Activated naive CD4-positive, alpha-beta T cell treated with anti-CD3 and anti-CD28 coated beads for 36 hours (primary cell): ENCODE data around the gene ACVR2A. TPM values are rescaled to one million over a fixed set of nuclear protein-coding genes. Genes with fewer than 3 reads are reported as not detected.

ENCODE experiments used
- CTCF ChIA-PET: fragments of 350-600 bp; sonication (Branson Sonifier 250); formaldehyde crosslinking; loops from one replicate; lab custom pipeline; 2021; ENCODE audit warnings: antibody characterized with exemption; lab: Charles Lee
- DNase-seq: peaks from one replicate; pipeline ENCODE4 v3.0.0-alpha.2; 2020
- H3K27ac Mint-ChIP-seq: one replicate; pipeline ENCODE4 v1.8.0; 2021; ENCODE audit warnings: mild to moderate bottlenecking, mixed read lengths
- H3K27me3 Mint-ChIP-seq: one replicate; pipeline ENCODE4 v1.8.0; 2021; ENCODE audit warnings: low read depth, mixed read lengths
- H3K36me3 Mint-ChIP-seq: one replicate; pipeline ENCODE4 v1.8.0; 2021; ENCODE audit warnings: low read depth, mixed read lengths
- H3K4me1 Mint-ChIP-seq: one replicate; pipeline ENCODE4 v1.8.0; 2021; ENCODE audit warnings: low read depth, mixed read lengths
- H3K4me3 Mint-ChIP-seq: one replicate; pipeline ENCODE4 v1.8.0; 2021; ENCODE audit warnings: mild to moderate bottlenecking, moderate library complexity, mixed read lengths
- H3K9me3 Mint-ChIP-seq: one replicate; pipeline ENCODE4 v1.8.0; 2021; ENCODE audit warnings: mixed read lengths
- intact Hi-C: fragments of 100-400 bp; cut with micrococcal nuclease; formaldehyde crosslinking; loops from one replicate; pipeline ENCODE4 v1.15.1; 2023
- total RNA-seq, 2 experiments: library from RNA; stranded (reverse); gene quantifications; one replicate each; pipeline ENCODE4 v1.2.3, GENCODE V29; 2021

The ACVR2A gene
- total RNA-seq, 2 experiments from 2014 or later = 5.7 to 6.0 TPM

DNA sequence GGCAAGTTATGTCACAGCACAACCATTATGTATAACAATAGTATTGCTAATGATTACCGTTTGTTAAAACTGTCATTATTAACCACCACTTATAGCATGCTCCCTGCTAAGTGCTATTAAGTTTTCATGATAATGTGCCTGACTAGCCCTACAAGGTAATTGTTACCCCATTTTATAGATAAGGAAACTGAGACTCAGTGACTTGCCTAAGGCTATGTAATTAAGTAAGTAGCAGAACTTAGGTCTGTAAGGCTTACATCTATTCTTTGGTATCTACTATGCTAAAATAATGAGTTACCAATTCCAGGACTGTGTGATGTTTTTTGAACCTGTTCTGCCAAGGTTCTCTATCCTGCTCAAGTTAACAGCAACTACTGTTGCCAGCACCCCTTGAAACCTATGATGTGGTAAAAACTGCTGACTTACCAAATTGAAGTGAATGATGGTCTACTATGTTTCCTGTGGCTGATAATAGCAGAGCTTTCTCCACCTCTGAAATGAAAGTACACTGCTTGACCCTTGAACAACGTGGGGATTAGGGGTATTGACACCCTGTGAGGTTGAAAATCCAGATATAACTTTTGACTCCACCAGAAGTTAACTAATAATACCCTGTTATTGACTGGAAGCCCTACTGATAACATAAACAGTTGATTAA is 18.2 kb downstream of the ACVR2A start:
- Mint-ChIP-seq H3K27me3 (no peaks in the 10 kb centered on the region), H3K4me3 (no peak overlapping the region), H3K27ac (no peak overlapping the region), H3K9me3 (no peaks in the 10 kb centered on the region), H3K36me3 (no peaks in the 10 kb centered on the region), H3K4me1 (peaks cover 25% of the 10 kb centered on the region)
- no peak for DNase-seq
- CTCF ChIA-PET = no interaction called here
- intact Hi-C loops = no loop called here

DNA sequence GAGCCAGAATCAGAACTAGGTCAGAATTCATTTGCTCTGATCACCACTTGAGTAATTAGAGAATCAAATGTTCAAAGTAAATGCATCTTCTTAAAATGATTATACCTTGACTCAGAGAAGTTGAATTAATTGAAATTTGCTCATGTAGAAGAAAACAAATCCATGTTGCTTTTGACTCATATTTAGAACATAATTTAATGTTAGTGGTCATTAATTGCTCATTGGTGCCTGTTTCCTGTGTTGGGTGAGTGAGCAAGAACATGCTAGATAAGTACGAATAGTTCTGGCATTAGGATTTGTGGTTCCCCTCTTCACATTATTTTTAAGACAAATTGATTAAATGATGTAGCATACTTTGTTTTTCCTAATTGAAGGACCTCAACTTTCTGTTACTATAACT is 19.0 kb downstream of the ACVR2A start:
- CTCF ChIA-PET = no interaction called here
- H3K4me3 Mint-ChIP-seq = no peak overlapping the region
- intact Hi-C loops = no loop called here

DNA sequence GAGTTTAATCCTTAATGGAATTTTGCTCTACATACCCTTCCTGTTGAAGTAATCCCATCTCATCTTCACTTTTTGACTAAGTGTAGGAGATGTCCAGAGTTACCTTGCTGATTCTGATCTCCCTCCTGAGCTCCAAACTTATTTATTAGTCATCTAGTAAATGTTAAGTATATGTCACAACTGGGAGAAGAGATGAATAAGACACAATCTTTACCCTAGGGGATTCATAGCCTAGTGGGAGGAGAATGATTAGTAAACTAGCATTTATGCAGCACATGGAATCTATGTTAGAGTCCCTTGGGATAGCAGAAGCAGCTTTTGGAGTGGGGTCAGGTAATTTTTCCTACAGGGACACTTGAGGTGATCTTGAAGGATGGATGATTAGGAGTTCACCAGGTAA is 20.7 kb downstream of the ACVR2A start:
- Mint-ChIP-seq H3K36me3 (no peaks in the 10 kb centered on the region), H3K27me3 (no peaks in the 10 kb centered on the region), H3K9me3 (no peaks in the 10 kb centered on the region), H3K4me3 (no peak overlapping the region), H3K27ac (no peak overlapping the region), H3K4me1 (peaks cover 21% of the 10 kb centered on the region)
- DNase-seq = no peak
- intact Hi-C loops = no loop called here
- CTCF ChIA-PET = no interaction called here

More for the DNA sequence above, 19.0 kb downstream of the ACVR2A start:
- no peaks in the 10 kb centered on the region for H3K27me3 Mint-ChIP-seq
- H3K27ac Mint-ChIP-seq = no peak overlapping the region
- H3K36me3 Mint-ChIP-seq = no peaks in the 10 kb centered on the region
- no peaks in the 10 kb centered on the region for H3K9me3 Mint-ChIP-seq
- H3K4me1 Mint-ChIP-seq = peaks cover 22% of the 10 kb centered on the region
- DNase-seq = no peak

DNA sequence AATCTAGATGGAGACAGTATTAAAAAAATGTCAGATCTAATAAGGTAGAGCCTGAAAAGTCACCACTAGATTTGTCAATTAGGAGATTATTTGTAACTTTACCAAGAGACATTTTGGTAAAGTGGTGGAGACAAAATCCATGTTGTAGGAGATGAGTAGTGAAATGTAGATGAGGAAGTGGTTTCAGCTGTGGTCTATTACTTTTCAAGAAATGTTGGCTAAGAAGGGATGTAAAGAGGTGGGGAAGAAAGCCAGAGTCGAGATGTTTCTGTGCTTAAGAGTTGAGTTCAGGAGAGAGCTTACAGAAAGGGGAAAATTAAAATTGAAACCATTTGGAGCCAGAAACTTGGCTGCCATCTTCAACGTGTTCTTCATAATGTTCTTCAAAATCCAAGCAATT is 22.2 kb downstream of the ACVR2A start:
- CTCF ChIA-PET = no interaction called here
- Mint-ChIP-seq H3K27me3 (no peaks in the 10 kb centered on the region), H3K36me3 (no peaks in the 10 kb centered on the region), H3K27ac (no peak overlapping the region), H3K9me3 (no peaks in the 10 kb centered on the region), H3K4me3 (no peak overlapping the region), H3K4me1 (peaks cover 23% of the 10 kb centered on the region)
- intact Hi-C loops = no loop called here
- DNase-seq = no peak

DNA sequence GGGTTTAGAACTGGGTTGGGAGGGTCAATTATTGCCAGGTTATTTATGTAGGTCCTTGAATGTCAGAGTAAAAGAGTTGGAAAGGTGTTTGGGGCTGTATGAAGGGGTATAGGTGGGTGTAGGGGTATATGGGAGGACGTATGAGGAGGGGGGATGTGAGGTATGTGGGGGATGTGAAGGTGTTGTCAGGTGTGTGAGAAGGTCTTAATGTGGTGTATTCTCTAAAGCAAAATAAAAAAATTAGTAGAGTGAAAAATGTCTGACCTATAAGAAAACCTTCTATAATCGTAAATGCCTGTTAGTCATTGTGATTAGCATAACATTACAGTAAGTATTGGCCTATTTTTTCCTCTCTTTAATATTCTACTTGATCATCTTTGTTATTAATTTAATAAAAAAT is 25.1 kb downstream of the ACVR2A start:
- CTCF ChIA-PET = no interaction called here
- no peak overlapping the region for H3K4me3 Mint-ChIP-seq
- H3K27ac Mint-ChIP-seq = no peak overlapping the region
- intact Hi-C loops = no loop called here
- H3K9me3 Mint-ChIP-seq = no peaks in the 10 kb centered on the region
- no peak for DNase-seq
- H3K27me3 Mint-ChIP-seq = no peaks in the 10 kb centered on the region
- peaks cover 2% of the 10 kb centered on the region for H3K36me3 Mint-ChIP-seq
- H3K4me1 Mint-ChIP-seq = peaks cover 22% of the 10 kb centered on the region

DNA sequence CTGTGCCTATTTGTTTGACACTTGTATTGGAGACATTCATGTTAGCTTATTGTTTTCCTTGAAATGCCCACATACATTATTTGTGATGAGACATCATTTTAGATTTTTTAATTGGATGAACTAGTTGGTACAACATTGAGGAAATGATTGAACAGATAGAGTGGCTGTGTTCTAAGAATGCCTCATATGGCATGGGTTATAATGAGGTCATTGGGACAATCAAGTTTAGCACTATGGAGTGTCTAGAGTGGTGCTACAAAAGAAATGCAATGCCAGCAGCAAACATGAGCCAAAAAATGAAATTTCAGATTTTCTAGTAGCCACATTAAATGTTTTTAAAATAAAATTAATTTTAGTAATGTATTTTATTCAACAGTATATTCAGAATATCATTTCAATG is 28.1 kb downstream of the ACVR2A start:
- H3K36me3 Mint-ChIP-seq = peaks cover 2% of the 10 kb centered on the region
- H3K4me3 Mint-ChIP-seq = no peak overlapping the region
- CTCF ChIA-PET = no interaction called here
- no peaks in the 10 kb centered on the region for H3K27me3 Mint-ChIP-seq
- H3K27ac Mint-ChIP-seq = no peak overlapping the region
- peaks cover 27% of the 10 kb centered on the region for H3K4me1 Mint-ChIP-seq
- intact Hi-C loops = no loop called here
- no peak for DNase-seq
- H3K9me3 Mint-ChIP-seq = no peaks in the 10 kb centered on the region

DNA sequence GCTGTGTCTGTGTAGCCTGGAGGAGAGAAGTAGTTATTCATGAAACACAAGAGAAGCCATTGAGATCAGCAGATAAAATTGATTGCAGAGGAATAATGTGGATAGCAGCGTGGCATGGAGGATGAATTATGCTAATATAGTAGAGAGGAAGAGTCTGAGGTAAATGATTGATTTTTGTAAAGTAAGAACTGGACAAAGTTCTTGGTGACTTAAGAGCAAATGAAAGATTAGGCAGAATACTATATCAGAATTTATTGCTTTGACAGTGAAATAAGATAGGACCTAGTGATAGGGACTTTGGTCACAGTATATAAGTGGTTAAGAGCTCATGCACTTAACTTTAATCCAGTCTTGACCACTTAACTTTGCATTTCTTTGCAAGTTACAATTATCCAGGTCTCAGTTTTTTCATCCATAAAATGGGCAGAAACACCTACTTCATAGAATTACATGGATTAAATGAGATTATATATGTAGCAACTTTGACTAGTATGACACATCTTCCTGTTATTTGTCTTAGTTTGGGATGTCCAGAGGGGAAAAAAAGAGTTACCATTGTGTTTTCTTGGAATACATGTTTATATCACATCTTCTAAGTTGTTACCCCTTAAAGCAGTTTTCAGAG is 29.1 kb downstream of the ACVR2A start:
- no peaks in the 10 kb centered on the region for H3K9me3 Mint-ChIP-seq
- H3K4me3 Mint-ChIP-seq = no peak overlapping the region
- no peak for DNase-seq
- H3K27ac Mint-ChIP-seq = no peak overlapping the region
- CTCF ChIA-PET = no interaction called here
- intact Hi-C loops = no loop called here
- peaks cover 2% of the 10 kb centered on the region for H3K36me3 Mint-ChIP-seq
- no peaks in the 10 kb centered on the region for H3K27me3 Mint-ChIP-seq
- H3K4me1 Mint-ChIP-seq = peaks cover 27% of the 10 kb centered on the region

DNA sequence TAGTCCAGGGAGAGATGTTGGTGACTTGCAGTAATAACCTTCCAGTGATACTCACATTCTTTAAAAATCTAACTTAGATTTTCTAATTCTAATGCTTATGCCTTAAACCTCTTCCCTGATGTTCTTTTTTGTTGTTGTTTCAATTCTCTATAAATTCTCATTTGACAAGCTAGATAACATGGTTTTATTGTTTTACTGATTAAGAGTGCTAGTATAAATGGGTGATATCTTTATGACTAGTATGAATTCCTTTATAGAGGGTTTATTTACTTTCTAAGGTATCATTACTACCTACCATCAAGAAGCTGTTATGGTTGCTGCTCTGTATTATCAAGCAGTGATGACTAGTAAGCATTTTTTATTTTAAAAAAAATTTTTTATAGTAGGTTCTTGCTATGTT is 35.0 kb downstream of the ACVR2A start:
- H3K27me3 Mint-ChIP-seq = no peaks in the 10 kb centered on the region
- no peak overlapping the region for H3K4me3 Mint-ChIP-seq
- no peaks in the 10 kb centered on the region for H3K9me3 Mint-ChIP-seq
- intact Hi-C loops = no loop called here
- CTCF ChIA-PET = no interaction called here
- peaks cover 28% of the 10 kb centered on the region for H3K4me1 Mint-ChIP-seq
- no peaks in the 10 kb centered on the region for H3K36me3 Mint-ChIP-seq
- no peak for DNase-seq
- H3K27ac Mint-ChIP-seq = no peak overlapping the region

DNA sequence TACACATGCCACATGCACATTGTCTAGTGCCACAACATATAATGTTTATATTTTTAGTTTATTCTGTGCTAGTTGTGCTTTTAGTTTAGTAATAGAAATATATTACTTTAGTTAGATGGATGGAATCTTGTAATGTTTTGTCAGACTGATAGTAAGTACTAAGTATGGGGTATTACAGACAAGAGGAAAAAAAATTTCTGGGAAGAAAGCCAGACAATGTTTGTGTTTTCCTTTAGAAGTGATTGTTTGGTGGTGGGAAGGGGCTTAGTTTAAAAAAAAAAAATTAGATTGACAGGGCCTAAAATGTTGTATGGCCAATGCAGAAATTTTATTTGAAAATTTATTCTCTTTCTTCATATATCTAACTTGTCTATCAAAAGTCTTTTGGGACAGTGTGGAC is 37.8 kb downstream of the ACVR2A start:
- Mint-ChIP-seq H3K27ac (no peak overlapping the region), H3K4me3 (no peak overlapping the region), H3K4me1 (peaks cover 34% of the 10 kb centered on the region), H3K36me3 (no peaks in the 10 kb centered on the region), H3K9me3 (no peaks in the 10 kb centered on the region), H3K27me3 (no peaks in the 10 kb centered on the region)
- no peak for DNase-seq
- CTCF ChIA-PET = interaction anchor here (0.7 kb wide), 1 partner anchor 55 kb away, joined by 3 read pairs; no protein-coding TSS in a partner anchor
- intact Hi-C loops = no loop called here

DNA sequence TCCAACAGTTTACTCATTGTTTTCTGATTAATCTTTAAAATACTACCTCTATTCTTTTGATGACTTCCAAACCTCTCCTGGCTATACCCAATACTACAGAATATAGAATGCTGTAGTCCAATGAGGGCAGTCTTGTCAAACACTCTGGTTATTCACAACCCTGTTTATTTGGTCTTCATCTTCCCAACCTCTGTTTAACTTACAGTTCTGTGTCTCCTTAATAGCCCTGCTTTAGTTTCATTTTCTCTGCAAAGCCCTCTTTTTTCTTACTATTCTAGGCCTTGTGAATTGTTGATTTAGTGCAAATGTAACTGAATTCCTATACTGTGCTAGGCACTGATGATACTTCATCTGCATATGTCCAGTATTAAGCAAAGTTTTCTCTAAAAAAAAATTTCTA is 40.0 kb downstream of the ACVR2A start:
- peaks cover 43% of the 10 kb centered on the region for H3K4me1 Mint-ChIP-seq

DNA sequence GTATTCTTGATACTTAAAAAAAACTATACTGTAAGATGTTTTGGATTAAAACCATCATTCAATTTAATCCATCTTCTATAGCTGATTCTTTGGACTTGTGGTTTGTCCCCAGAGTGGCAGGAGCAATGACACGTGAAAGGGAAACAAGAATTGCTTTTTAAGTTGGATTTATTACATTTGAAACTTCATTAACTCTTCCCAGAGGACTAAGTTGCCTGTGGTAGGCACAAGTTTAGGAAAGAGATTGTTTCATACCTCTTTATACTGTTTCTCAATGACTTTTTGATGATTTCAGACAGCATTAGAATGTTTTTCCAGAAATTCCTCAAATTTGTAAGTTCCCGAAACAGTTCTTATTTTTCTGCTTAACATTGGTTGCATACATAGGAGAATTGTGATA is 41.3 kb downstream of the ACVR2A start:
- no peaks in the 10 kb centered on the region for H3K36me3 Mint-ChIP-seq
- CTCF ChIA-PET = interaction anchor here (0.8 kb wide), 1 partner anchor 257 kb away, joined by 5 read pairs; no protein-coding TSS in a partner anchor
- no peak overlapping the region for H3K27ac Mint-ChIP-seq

More for the DNA sequence above, 40.0 kb downstream of the ACVR2A start:
- Mint-ChIP-seq H3K27ac (no peak overlapping the region), H3K27me3 (no peaks in the 10 kb centered on the region), H3K4me3 (no peak overlapping the region), H3K9me3 (no peaks in the 10 kb centered on the region), H3K36me3 (no peaks in the 10 kb centered on the region)
- intact Hi-C loops = loop anchor here (1.0 kb wide), 2 partner anchors 40 to 222 kb away; partner anchors contain the start of gene ACVR2A
- DNase-seq = no peak
- CTCF ChIA-PET = no interaction called here

DNA sequence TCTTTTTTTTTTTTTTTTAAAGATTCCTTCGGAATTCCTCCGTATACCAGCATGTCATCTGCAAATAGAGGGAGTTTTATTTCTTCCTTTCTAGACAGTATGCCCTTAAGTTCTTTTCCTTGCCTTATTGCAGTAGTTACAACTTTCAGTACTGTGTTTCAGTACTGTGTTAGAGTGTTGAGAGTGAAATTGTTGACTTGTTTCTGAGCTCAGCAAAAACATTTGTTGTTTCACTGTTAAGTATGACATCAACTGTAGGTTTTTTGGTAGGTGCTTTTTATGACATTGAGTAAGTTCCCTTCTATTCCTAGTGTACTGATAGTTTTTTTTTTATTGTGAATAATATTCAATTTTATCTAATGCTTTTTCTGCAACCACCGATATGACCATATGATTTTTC is 43.9 kb downstream of the ACVR2A start:
- H3K4me3 Mint-ChIP-seq = no peak overlapping the region
- peaks cover 32% of the 10 kb centered on the region for H3K4me1 Mint-ChIP-seq
- no peak overlapping the region for H3K27ac Mint-ChIP-seq
- no peaks in the 10 kb centered on the region for H3K9me3 Mint-ChIP-seq
- CTCF ChIA-PET = no interaction called here
- no peak for DNase-seq
- no peaks in the 10 kb centered on the region for H3K36me3 Mint-ChIP-seq
- intact Hi-C loops = no loop called here
- no peaks in the 10 kb centered on the region for H3K27me3 Mint-ChIP-seq

More for the DNA sequence above, 41.3 kb downstream of the ACVR2A start:
- no peak for DNase-seq
- Mint-ChIP-seq H3K27me3 (no peaks in the 10 kb centered on the region), H3K9me3 (no peaks in the 10 kb centered on the region), H3K4me1 (peaks cover 38% of the 10 kb centered on the region), H3K4me3 (no peak overlapping the region)
- intact Hi-C loops = no loop called here

DNA sequence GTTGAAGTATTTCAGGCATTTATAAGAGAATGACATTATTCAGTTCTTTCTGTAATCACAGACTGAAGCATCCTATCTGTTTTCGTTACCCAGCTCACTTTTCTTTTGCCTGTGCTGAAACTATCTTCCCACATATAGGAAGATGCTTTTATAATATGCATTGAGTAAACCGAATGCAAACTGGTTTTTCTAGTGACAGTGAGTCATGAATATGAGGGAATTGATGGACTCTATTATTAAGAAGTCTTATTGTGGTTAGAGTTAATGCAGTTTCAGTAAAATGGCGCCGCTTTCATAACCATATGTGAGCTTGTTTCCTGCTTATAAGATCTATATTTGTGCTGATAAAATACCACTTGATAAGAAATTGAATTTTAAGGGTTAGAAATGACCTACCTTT is 59.2 kb downstream of the ACVR2A start:
- H3K9me3 Mint-ChIP-seq = peaks cover 5% of the 10 kb centered on the region

More for the DNA sequence above, 59.2 kb downstream of the ACVR2A start:
- intact Hi-C loops = no loop called here
- peaks cover 9% of the 10 kb centered on the region for H3K36me3 Mint-ChIP-seq
- H3K4me3 Mint-ChIP-seq = no peak overlapping the region
- CTCF ChIA-PET = no interaction called here
- H3K27ac Mint-ChIP-seq = no peak overlapping the region
- no peak for DNase-seq
- H3K4me1 Mint-ChIP-seq = peaks cover 2% of the 10 kb centered on the region
- H3K27me3 Mint-ChIP-seq = no peaks in the 10 kb centered on the region
